GM12872 (cell line): ENCODE data around the gene CR1.

Experiments
- CTCF ChIP-seq: IDR thresholded peaks from 3 replicates; pipeline ENCODE4 v1.5.1; 2011; ENCODE audit warnings: low read depth, mild to moderate bottlenecking, low read length, moderate library complexity; ENCODE audit not compliant: insufficient read depth

The CR1 gene

GRCh38 chr1:207631137-207631536, 135.2 kb downstream of the CR1 start:
- no peak for TF ChIP-seq CTCF

DNA sequence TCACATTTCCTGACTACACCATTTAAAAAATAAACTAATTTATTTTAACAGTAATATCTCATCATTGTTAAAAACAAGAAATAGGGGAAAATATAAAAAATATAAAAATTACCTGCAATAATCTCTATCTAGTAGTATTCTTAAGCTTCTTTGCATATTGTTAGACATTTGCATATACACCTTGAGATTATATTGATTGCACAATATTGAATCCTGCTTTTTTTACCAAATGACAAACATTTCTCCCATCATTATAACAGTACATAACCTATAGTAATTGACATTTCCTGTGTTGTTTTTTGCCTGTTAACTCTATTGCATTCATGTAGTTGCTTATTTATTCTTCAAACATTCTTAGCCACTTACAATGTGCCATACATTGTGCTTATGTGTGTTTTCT, 137.3 kb downstream of the CR1 start:
- no peak for TF ChIP-seq CTCF

DNA sequence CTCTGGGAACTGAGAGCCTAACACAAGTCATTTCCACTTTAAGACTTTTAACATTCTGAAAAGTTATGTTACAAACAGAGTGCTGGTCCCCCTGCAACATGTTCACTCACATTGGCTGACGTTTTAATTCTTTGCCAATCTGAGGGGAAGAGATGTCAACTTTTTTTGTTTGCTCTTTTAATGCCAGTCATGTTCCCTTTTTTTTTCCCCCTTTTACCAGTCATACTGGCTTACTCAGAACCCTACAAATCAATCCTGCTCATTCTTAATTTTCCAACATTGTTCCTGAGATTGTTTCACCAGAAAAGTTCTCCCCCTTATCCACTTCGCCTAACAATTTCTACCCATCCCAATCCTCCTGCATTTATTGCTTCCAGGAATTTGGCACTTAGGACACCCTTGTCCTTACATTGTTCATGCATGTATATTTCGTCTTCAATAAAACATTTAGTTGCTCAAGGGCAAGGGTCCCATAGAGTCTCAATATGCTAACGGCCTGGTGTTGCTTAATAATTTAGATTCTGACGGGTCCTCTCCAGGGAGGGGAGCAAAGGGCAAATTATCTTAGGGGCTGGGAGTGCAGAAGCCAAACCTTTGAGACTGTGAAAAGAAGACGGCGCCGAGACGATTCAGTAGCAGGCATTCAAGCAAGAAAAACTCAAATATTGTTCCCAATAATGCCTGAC, 148.4 kb downstream of the CR1 start:
- no peak for TF ChIP-seq CTCF

DNA sequence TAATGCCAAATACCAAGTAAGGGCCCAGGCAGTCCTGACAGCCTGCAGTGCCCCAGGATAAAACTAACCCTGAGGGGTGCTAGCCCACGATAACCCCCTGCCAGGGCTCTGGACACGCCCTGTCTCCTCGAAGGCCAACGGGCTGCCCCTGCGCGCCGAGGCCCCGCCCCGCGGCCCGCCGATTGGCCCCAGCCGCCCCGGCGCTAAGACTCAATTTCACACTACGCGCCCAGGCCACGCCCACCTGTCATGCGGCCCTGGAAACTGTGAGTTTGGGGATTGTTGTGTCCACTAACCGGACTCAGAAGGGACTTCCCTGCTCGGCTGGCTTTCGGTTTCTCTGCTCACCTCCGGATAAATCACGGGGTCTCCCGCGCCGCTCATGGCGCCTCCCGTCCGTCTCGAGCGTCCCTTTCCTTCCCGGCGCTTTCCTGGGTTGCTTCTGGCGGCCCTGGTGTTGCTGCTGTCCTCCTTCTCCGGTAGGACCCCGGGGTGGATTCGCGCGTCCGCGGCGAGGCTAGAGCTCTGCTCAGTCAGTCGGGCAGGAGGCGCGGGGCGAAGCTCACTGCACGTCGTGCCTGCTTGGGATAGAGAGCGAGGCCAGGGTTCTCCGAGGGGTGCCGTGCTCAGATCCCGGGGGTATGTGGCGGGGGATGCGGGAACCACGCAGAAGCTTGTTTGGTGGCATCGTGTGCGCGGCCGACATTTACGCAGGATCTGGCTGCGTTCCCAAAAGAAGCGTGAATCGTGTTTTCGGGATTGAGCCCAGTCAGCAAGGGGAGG, 149.1 kb downstream of the CR1 start, which contains the start of gene CR1L:
Gene CR1L, plus strand, starts transcription at position 282 of the 783 bp plus-strand sequence. Its CDS starts 101 bp downstream, at position 383.
- no peak for TF ChIP-seq CTCF

DNA sequence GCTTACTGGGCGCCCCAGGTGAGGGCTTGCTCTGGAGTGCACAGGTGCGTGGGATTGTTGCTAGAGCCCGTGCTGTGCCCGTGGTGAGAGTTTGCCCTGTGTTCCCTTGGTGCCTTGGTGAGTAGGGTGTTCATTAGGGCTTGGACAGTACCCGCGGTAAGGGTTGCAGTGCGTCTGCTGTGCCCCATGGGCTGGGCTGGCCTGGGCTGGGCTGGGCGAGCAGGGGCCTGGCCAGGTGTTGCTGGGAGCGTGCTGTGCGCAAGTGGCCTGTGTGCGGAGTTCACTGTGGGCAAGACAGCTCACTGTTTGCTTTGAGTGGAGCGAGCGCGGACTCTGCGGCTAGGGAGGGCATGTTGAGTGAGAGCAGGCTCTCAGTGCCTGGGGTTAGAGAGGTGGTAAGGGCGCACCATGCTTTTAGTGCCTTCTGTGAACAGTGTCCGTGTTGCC, 149.7 kb downstream of the CR1 start:
- no peak for TF ChIP-seq CTCF

DNA sequence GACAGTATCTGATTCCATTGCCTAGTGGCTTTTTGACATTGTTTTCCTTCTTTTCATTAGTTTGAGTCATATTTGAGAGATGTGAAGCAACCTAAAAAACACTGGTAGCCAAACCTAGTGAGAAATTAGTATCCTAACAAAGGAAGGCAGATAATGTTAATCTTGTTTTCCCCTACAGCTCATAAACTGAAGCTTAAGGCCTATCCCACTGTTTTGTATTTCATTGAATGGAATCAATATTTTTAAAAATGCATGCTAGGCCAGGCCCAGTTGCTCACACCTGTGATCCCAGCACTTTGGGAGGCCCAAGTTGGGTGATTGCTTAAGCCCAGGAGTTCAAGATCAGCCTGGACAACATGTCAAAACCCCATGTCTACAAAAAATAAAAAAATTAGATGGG, 150.2 kb downstream of the CR1 start:
- no peak for TF ChIP-seq CTCF

DNA sequence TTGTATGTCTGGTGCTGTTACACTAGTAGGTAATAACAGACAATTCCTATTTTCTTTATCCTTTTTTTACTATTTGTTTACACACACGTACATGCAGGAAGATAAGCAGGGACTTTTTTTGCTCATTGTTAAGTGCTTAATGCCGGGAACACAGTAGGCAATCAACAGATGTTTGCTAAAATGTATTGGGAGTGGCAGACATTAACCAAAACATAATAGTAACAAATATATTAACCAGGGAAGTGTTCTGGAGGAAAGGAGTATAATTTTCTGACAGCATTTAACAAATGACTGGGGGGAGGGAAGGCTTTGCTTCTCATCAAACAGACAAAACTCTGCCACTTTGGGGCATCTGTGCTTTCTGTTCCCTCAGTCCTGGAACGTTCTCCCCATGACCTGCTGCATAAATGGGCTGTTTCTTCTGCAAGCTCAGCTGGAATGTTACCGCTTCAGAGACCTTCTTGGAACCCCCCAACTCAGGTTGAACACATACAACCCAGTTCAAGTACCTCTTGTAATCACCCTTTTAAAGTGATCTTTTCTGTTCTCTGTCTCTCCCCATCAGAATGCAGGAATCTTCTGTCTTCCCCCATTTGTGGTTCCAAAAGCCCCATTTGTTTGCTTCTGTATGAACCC, 151.1 kb downstream of the CR1 start:
- no peak for TF ChIP-seq CTCF
